H1 (cell line): ENCODE measurements around the gene SLC30A5. TPM values are rescaled to one million over a fixed set of nuclear protein-coding genes. Genes with fewer than 3 reads are reported as not detected.

Source experiments
- BCL11A ChIP-seq, 2 experiments: IDR thresholded peaks; one replicate each; pipeline ENCODE4 v1.6.1; 2011; ENCODE audit warnings: low read depth in 2 of 2, low read length in 2 of 2, mild to moderate bottlenecking in 2 of 2
- CHD1 ChIP-seq: IDR thresholded peaks from 2 replicates; pipeline ENCODE4 v1.6.1; 2012; ENCODE audit warnings: low read depth, low read length, improper control_type of control experiment
- EGR1 ChIP-seq: IDR thresholded peaks from 2 replicates; pipeline ENCODE4 v1.6.1; 2011; ENCODE audit warnings: low read depth, low read length, borderline replicate concordance
- FOSL1 ChIP-seq: IDR thresholded peaks from 2 replicates; pipeline ENCODE4 v1.6.1; 2011; ENCODE audit warnings: mild to moderate bottlenecking, low read depth, low read length, moderate library complexity; ENCODE audit not compliant: insufficient read depth
- HDAC6 ChIP-seq: IDR thresholded peaks from one replicate; pipeline ENCODE4 v1.7.1; 2012; ENCODE audit warnings: low read depth, mild to moderate bottlenecking, inconsistent platforms, low read length, moderate library complexity
- JUN ChIP-seq: IDR thresholded peaks from 2 replicates; pipeline ENCODE4 v1.6.1; 2011; ENCODE audit warnings: low read depth, mild to moderate bottlenecking, improper control_type of control experiment, low read length
- KDM5A ChIP-seq: fragments of 200-600 bp; IDR thresholded peaks from 2 replicates; pipeline ENCODE4 v1.7.1; 2012; ENCODE audit warnings: mild to moderate bottlenecking, low read length, inconsistent platforms, mixed read lengths
- POU5F1 ChIP-seq: IDR thresholded peaks from 2 replicates; pipeline ENCODE4 v1.6.1; 2011; ENCODE audit warnings: low read depth, mild to moderate bottlenecking, low read length, moderate library complexity
- TAF7 ChIP-seq: optimal IDR thresholded peaks from 2 replicates; pipeline ENCODE3; 2011; ENCODE audit warnings: low read depth, mild to moderate bottlenecking, inconsistent platforms, low read length, moderate library complexity, borderline replicate concordance
- TCF12 ChIP-seq: IDR thresholded peaks from 2 replicates; pipeline ENCODE4 v1.6.1; 2011; ENCODE audit warnings: low read depth, mild to moderate bottlenecking, low read length
- polyA plus RNA-seq, 7 experiments: library from polyadenylated mRNA; depleted of rRNA in 3 of 7; stranded (reverse) in 5 of 7; unstranded in 2 of 7; fragments of >200 nt in 5 of 7; fragments of 200-250 nt in 2 of 7; gene quantifications; 1 replicate in 5 of 7; 2 replicates in 1 of 7; 4 replicates in 1 of 7; pipeline versions ENCODE4 v1.2.1 to v1.2.3, GENCODE V29; 2011 to 2013; ENCODE audit warnings: missing spikeins in 2 of 7, mixed read lengths in 2 of 7
- total RNA-seq: library from RNA; stranded (reverse); fragmentation: NEBNext Ultra II Directional; extraction: Animal tissue kit (Norgen Biotek cat#: 25700); gene quantifications from 2 replicates; pipeline ENCODE4 v1.2.1, GENCODE V29; 2021
- TF ChIP-seq, protein P1 (sequence below): IDR thresholded peaks from 2 replicates; pipeline ENCODE4 v1.6.1; 2012; ENCODE audit warnings: low read length, inconsistent platforms

The SLC30A5 gene
- total and polyA plus RNA-seq, 2 of the 8 experiments (the other 6 are each of a cell fraction or from before 2014, with no cell fraction given), result 31.0 to 43.5 TPM

DNA sequence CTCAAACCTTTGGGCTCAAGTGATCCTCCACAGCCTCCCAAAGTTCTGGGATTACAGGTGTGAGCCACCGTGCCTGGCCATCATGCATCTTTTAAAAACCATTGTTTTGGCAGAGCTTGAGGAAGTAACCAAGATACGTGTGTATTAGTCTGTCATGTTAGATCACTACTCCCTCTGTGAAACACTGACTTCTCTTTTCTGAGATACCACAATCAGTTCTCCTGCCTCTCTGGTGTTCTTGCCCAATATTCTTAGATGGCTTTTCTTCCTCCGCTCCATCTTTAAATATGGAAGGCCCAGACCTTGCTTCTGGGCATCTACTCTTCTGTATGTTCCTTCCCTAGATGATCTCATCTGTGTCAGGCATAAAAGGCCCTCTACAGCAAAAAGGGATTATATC is 58.9 kb downstream of the SLC30A5 start (continued):
- TF ChIP-seq, protein P1, sequence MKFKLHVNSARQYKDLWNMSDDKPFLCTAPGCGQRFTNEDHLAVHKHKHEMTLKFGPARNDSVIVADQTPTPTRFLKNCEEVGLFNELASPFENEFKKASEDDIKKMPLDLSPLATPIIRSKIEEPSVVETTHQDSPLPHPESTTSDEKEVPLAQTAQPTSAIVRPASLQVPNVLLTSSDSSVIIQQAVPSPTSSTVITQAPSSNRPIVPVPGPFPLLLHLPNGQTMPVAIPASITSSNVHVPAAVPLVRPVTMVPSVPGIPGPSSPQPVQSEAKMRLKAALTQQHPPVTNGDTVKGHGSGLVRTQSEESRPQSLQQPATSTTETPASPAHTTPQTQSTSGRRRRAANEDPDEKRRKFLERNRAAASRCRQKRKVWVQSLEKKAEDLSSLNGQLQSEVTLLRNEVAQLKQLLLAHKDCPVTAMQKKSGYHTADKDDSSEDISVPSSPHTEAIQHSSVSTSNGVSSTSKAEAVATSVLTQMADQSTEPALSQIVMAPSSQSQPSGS, result no peak
- TF ChIP-seq FOSL1 (no peak), EGR1 (no peak), POU5F1 (no peak), KDM5A (no peak), BCL11A (IDR thresholded peaks at IDR 0.05; ENCODE audit: low read depth in 2 of 2, low read length in 2 of 2) (no peak), TCF12 (no peak), TAF7 (no peak), CHD1 (no peak), JUN (no peak), HDAC6 (no peak)
- TF ChIP-seq, all 59 proteins: peak for 0
